Trophoblast cell (in vitro differentiated cells and primary cell): Measurements from ENCODE around the gene IFNGR1.

Source experiments
- DNase-seq, 2 donors: peaks; one replicate each; pipeline ENCODE4 v3.0.0-alpha.2; 2016
- H2AFZ ChIP-seq: 2 replicates; pipeline ENCODE4 v1.6.1; 2013; ENCODE audit warnings: low read length, moderate library complexity, mild to moderate bottlenecking; ENCODE audit not compliant: insufficient read depth, poor library complexity
- H2AK5ac ChIP-seq: 2 replicates; pipeline ENCODE4 v1.6.1; 2013; ENCODE audit warnings: mild to moderate bottlenecking, low read length
- H2BK120ac ChIP-seq: 2 replicates; pipeline ENCODE4 v1.6.1; 2013; ENCODE audit warnings: low read length, mild to moderate bottlenecking, moderate library complexity; ENCODE audit not compliant: insufficient read depth, poor library complexity
- H2BK12ac ChIP-seq: 2 replicates; pipeline ENCODE4 v1.6.1; 2013; ENCODE audit warnings: mild to moderate bottlenecking, low read length, moderate library complexity
- H2BK5ac ChIP-seq: 2 replicates; pipeline ENCODE4 v1.6.1; 2013; ENCODE audit warnings: low read length, low read depth, moderate library complexity, mild to moderate bottlenecking; ENCODE audit not compliant: poor library complexity
- H3K14ac ChIP-seq: 2 replicates; pipeline ENCODE4 v1.6.1; 2013; ENCODE audit warnings: mild to moderate bottlenecking, low read length
- H3K18ac ChIP-seq: 2 replicates; pipeline ENCODE4 v1.6.1; 2013; ENCODE audit warnings: mild to moderate bottlenecking, low read length
- H3K23ac ChIP-seq: 2 replicates; pipeline ENCODE4 v1.6.1; 2013; ENCODE audit warnings: low read length
- H3K27ac ChIP-seq: 2 replicates; pipeline ENCODE4 v1.5.1; 2013; ENCODE audit warnings: low read depth, mild to moderate bottlenecking, inconsistent platforms, low read length, moderate library complexity
- H3K27me3 ChIP-seq: 2 replicates; pipeline ENCODE4 v1.6.1; 2013; ENCODE audit warnings: inconsistent platforms, mild to moderate bottlenecking, low read length, moderate library complexity; ENCODE audit not compliant: insufficient read depth
- H3K36me3 ChIP-seq, 2 experiments: 1 replicate in 1 of 2; 2 replicates in 1 of 2; pipeline ENCODE4 v1.6.1; 2013; ENCODE audit warnings: low read length in 2 of 2, mild to moderate bottlenecking in 2 of 2, moderate library complexity in 1 of 2; ENCODE audit not compliant: insufficient read depth in 2 of 2, control insufficient read depth in 1 of 2
- H3K4ac ChIP-seq: 2 replicates; pipeline ENCODE4 v1.6.1; 2013; ENCODE audit warnings: low read depth, mild to moderate bottlenecking, low read length, moderate library complexity
- H3K4me1 ChIP-seq, 2 experiments: 1 replicate in 1 of 2; 2 replicates in 1 of 2; pipeline ENCODE4 v1.6.1; 2013; ENCODE audit warnings: low read length in 2 of 2, mild to moderate bottlenecking in 2 of 2, moderate library complexity in 1 of 2; ENCODE audit not compliant: insufficient read depth in 2 of 2, control insufficient read depth in 1 of 2
- H3K4me2 ChIP-seq: 2 replicates; pipeline ENCODE4 v1.6.1; 2013; ENCODE audit warnings: inconsistent platforms, mild to moderate bottlenecking, low read length, moderate library complexity
- H3K4me3 ChIP-seq: 2 replicates; pipeline ENCODE4 v1.5.1; 2013; ENCODE audit warnings: mild to moderate bottlenecking, low read depth, low read length, inconsistent platforms
- H3K79me1 ChIP-seq: one replicate; pipeline ENCODE4 v1.6.1; 2013; ENCODE audit warnings: low read length
- H3K79me2 ChIP-seq: 2 replicates; pipeline ENCODE4 v1.6.1; 2013; ENCODE audit warnings: low read length, mild to moderate bottlenecking; ENCODE audit not compliant: control insufficient read depth, insufficient read depth, poor library complexity
- H3K9ac ChIP-seq: 2 replicates; pipeline ENCODE4 v1.6.1; 2013; ENCODE audit warnings: mild to moderate bottlenecking, low read length
- H3K9me3 ChIP-seq: 2 replicates; pipeline ENCODE4 v1.6.1; 2013; ENCODE audit warnings: low read depth, mild to moderate bottlenecking, control low read depth, inconsistent platforms, low read length; ENCODE audit not compliant: insufficient read depth
- H4K12ac ChIP-seq: 2 replicates; pipeline ENCODE4 v1.6.1; 2013; ENCODE audit warnings: low read depth, mild to moderate bottlenecking, low read length, moderate library complexity
- H4K8ac ChIP-seq: 2 replicates; pipeline ENCODE4 v1.6.1; 2013; ENCODE audit warnings: low read depth, mild to moderate bottlenecking, low read length, moderate library complexity
- H4K91ac ChIP-seq: one replicate; pipeline ENCODE4 v1.6.1; 2013; ENCODE audit warnings: low read depth, mild to moderate bottlenecking, low read length, moderate library complexity
- WGBS: extraction: QIAGEN DNeasy Blood & Tissue Kit; methylation state at CpG from one replicate; pipeline ENCODE4 v1.1.7; 2013; ENCODE audit warnings: missing lambda C conversion rate; ENCODE audit not compliant: insufficient read length, insufficient coverage; ENCODE audit errors: extremely low coverage; 5-methylcytosine and 5-hydroxymethylcytosine counted together

Gene IFNGR1

GRCh38 chr6:137191670-137192069 lies 27.5 kb downstream of the IFNGR1 start:
- H3K79me2 ChIP-seq: no peaks in the 10 kb centered on the region
- peaks cover 0 to 2% of the 10 kb centered on the region in 2 experiments for H3K4me1 ChIP-seq
- no peak overlapping the region for H2BK12ac ChIP-seq
- no CpG with 5 or more reads among the region's 1 CpG for WGBS
- H3K14ac ChIP-seq: no peak overlapping the region
- no peak overlapping the region for H3K23ac ChIP-seq
- H2BK5ac ChIP-seq: no peak overlapping the region
- no peak overlapping the region for H3K18ac ChIP-seq
- no peak overlapping the region for H2AFZ ChIP-seq
- no peak overlapping the region for H3K27ac ChIP-seq
- H4K8ac ChIP-seq: no peak overlapping the region
- no peak overlapping the region for H4K12ac ChIP-seq
- DNase-seq: no peak
- no peaks in the 10 kb centered on the region for H3K79me1 ChIP-seq
- no peak overlapping the region for H3K9ac ChIP-seq
- no peak overlapping the region for H3K4me2 ChIP-seq
- no peaks in the 10 kb centered on the region for H3K36me3 ChIP-seq
- H3K9me3 ChIP-seq: no peaks in the 10 kb centered on the region
- no peak overlapping the region for H2BK120ac ChIP-seq
- H2AK5ac ChIP-seq: no peak overlapping the region
- H4K91ac ChIP-seq: no peak overlapping the region
- H3K27me3 ChIP-seq: no peaks in the 10 kb centered on the region
- no peak overlapping the region for H3K4me3 ChIP-seq
- no peak overlapping the region for H3K4ac ChIP-seq

GRCh38 chr6:137191236-137191635 lies 27.9 kb downstream of the IFNGR1 start:
- Histone ChIP-seq H2BK12ac (no peak overlapping the region), H2BK5ac (no peak overlapping the region), H2BK120ac (no peak overlapping the region), H3K36me3 (no peaks in the 10 kb centered on the region), H3K4me3 (no peak overlapping the region), H3K14ac (no peak overlapping the region), H3K4ac (no peak overlapping the region), H3K4me2 (no peak overlapping the region), H4K8ac (no peak overlapping the region), H3K4me1 (peaks cover 0 to 2% of the 10 kb centered on the region in 2 experiments), H3K79me2 (no peaks in the 10 kb centered on the region), H2AFZ (no peak overlapping the region), H3K79me1 (no peaks in the 10 kb centered on the region), H3K23ac (no peak overlapping the region), H3K9ac (no peak overlapping the region), H4K91ac (no peak overlapping the region), H3K9me3 (no peaks in the 10 kb centered on the region), H2AK5ac (no peak overlapping the region), H3K27ac (no peak overlapping the region), H4K12ac (no peak overlapping the region), H3K27me3 (no peaks in the 10 kb centered on the region), H3K18ac (no peak overlapping the region)
- no CpG with 5 or more reads among the region's 3 CpGs for WGBS
- no peak for DNase-seq

- Histone ChIP-seq H2AK5ac (no peak overlapping the region), H3K4ac (no peak overlapping the region), H4K8ac (no peak overlapping the region), H2BK120ac (no peak overlapping the region), H3K79me1 (no peaks in the 10 kb centered on the region), H3K23ac (no peak overlapping the region), H3K27me3 (no peaks in the 10 kb centered on the region), H4K12ac (no peak overlapping the region), H3K14ac (no peak overlapping the region), H3K4me2 (no peak overlapping the region), H3K18ac (no peak overlapping the region), H3K4me1 (peaks cover 0 to 2% of the 10 kb centered on the region in 2 experiments), H2BK5ac (no peak overlapping the region), H3K9me3 (peaks cover 3% of the 10 kb centered on the region), H3K79me2 (no peaks in the 10 kb centered on the region), H3K27ac (no peak overlapping the region), H2BK12ac (no peak overlapping the region), H3K36me3 (no peaks in the 10 kb centered on the region), H3K9ac (no peak overlapping the region), H4K91ac (no peak overlapping the region), H3K4me3 (no peak overlapping the region), H2AFZ (no peak overlapping the region)
- WGBS: no CpG with 5 or more reads among the region's 5 CpGs
- DNase-seq: no peak
Measured at GRCh38 chr6:137190583-137191094, 28.5 kb downstream of the IFNGR1 start.

- H2AK5ac ChIP-seq: no peak overlapping the region
- H3K14ac ChIP-seq: no peak overlapping the region
- H3K9ac ChIP-seq: no peak overlapping the region
- no peak overlapping the region for H3K4me3 ChIP-seq
- DNase-seq: no peak
- no peaks in the 10 kb centered on the region for H3K36me3 ChIP-seq
- H4K12ac ChIP-seq: no peak overlapping the region
- no peak overlapping the region for H3K4ac ChIP-seq
- no peak overlapping the region for H4K8ac ChIP-seq
- no peaks in the 10 kb centered on the region for H3K79me2 ChIP-seq
- WGBS: 100% methylated on average over 1 of the region's 5 CpGs
- no peak overlapping the region for H3K23ac ChIP-seq
- no peaks in the 10 kb centered on the region for H3K27me3 ChIP-seq
- H3K9me3 ChIP-seq: peaks cover 8% of the 10 kb centered on the region
- H3K4me2 ChIP-seq: no peak overlapping the region
- H2BK120ac ChIP-seq: no peak overlapping the region
- no peaks in the 10 kb centered on the region for H3K79me1 ChIP-seq
- no peak overlapping the region for H3K27ac ChIP-seq
- H3K4me1 ChIP-seq: peaks cover 0 to 2% of the 10 kb centered on the region in 2 experiments
- H2BK12ac ChIP-seq: no peak overlapping the region
- H2BK5ac ChIP-seq: no peak overlapping the region
- no peak overlapping the region for H3K18ac ChIP-seq
- no peak overlapping the region for H4K91ac ChIP-seq
- no peak overlapping the region for H2AFZ ChIP-seq
Measured at GRCh38 chr6:137188855-137189254, 30.3 kb downstream of the IFNGR1 start.
